LNCAP (cell line): Measurements from ENCODE around the gene PSMB11.

ENCODE experiments used
- CTCF ChIP-seq: fragments of 450-650 bp; IDR thresholded peaks from 2 replicates; pipeline ENCODE4 v1.5.1; 2017; ENCODE audit warnings: mild to moderate bottlenecking

Gene PSMB11

GRCh38 chr14:23056145-23056955, 14.3 kb downstream of the PSMB11 start:
- TF ChIP-seq CTCF = peak; percentile 86

GRCh38 chr14:23056956-23057756, 15.1 kb downstream of the PSMB11 start, which contains the start of gene CDH24:
CDH24 (minus strand) TSS chr14:23057520; CDS start chr14:23055733, 1,787 bp downstream.
- TF ChIP-seq CTCF = no peak

- TF ChIP-seq CTCF = peak; percentile 88
Observed at GRCh38 chr14:23057757-23058653, 16.0 kb downstream of the PSMB11 start.

- TF ChIP-seq CTCF = no peak
Observed at GRCh38 chr14:23058654-23059504, 16.9 kb downstream of the PSMB11 start.

- no peak for TF ChIP-seq CTCF
Observed at GRCh38 chr14:23060536-23061260, 18.7 kb downstream of the PSMB11 start.

GRCh38 chr14:23062002-23062401, 20.0 kb downstream of the PSMB11 start:
- no peak for TF ChIP-seq CTCF
